H1 (cell line): ENCODE results near the gene GDPD5. TPM values are rescaled to one million over a fixed set of nuclear protein-coding genes. Genes with fewer than 3 reads are reported as not detected.

Experiments
- CHD7 ChIP-seq: fragments of 300-600 bp; sonication (generic); IDR thresholded peaks from 2 replicates; pipeline ENCODE4 v1.7.1; 2012; ENCODE audit warnings: low read length, moderate library complexity, mild to moderate bottlenecking, inconsistent platforms; ENCODE audit not compliant: insufficient replicate concordance
- KDM4A ChIP-seq: IDR thresholded peaks from one replicate; pipeline ENCODE4 v1.7.1; 2012; ENCODE audit warnings: low read depth, mild to moderate bottlenecking, moderate library complexity, low read length, inconsistent platforms; ENCODE audit not compliant: severe bottlenecking
- MAX ChIP-seq: IDR thresholded peaks from 2 replicates; pipeline ENCODE4 v1.6.1; 2012; ENCODE audit warnings: inconsistent platforms
- POLR2A ChIP-seq, 2 experiments: IDR thresholded peaks; 1 replicate in 1 of 2; 2 replicates in 1 of 2; pipeline ENCODE4 v1.6.1; 2011; ENCODE audit warnings: low read depth in 2 of 2, low read length in 2 of 2, mild to moderate bottlenecking in 2 of 2; ENCODE audit errors: control extremely low read depth in 1 of 2
- RXRA ChIP-seq: IDR thresholded peaks from 2 replicates; pipeline ENCODE4 v1.6.1; 2011; ENCODE audit warnings: low read depth, mild to moderate bottlenecking, low read length, moderate library complexity; ENCODE audit not compliant: insufficient read depth
- SIN3A ChIP-seq, 2 experiments: IDR thresholded peaks in 1 of 2; conservative IDR thresholded peaks in 1 of 2; 2 replicates each; pipeline ENCODE4 v1.6.1; 2011 to 2012; ENCODE audit warnings: low read length in 2 of 2, improper control_type of control experiment in 1 of 2, low read depth in 1 of 2, mild to moderate bottlenecking in 1 of 2
- YY1 ChIP-seq: IDR thresholded peaks from 2 replicates; pipeline ENCODE4 v1.6.1; 2011; ENCODE audit warnings: low read depth, mild to moderate bottlenecking, low read length
- polyA plus RNA-seq, 7 experiments: library from polyadenylated mRNA; depleted of rRNA in 3 of 7; stranded (reverse) in 5 of 7; unstranded in 2 of 7; fragments of >200 nt in 5 of 7; fragments of 200-250 nt in 2 of 7; gene quantifications; 1 replicate in 5 of 7; 2 replicates in 1 of 7; 4 replicates in 1 of 7; pipeline versions ENCODE4 v1.2.1 to v1.2.3, GENCODE V29; 2011 to 2013; ENCODE audit warnings: missing spikeins in 2 of 7, mixed read lengths in 2 of 7
- total RNA-seq: library from RNA; stranded (reverse); fragmentation: NEBNext Ultra II Directional; extraction: Animal tissue kit (Norgen Biotek cat#: 25700); gene quantifications from 2 replicates; pipeline ENCODE4 v1.2.1, GENCODE V29; 2021

Gene GDPD5
- total and polyA plus RNA-seq, 2 of the 8 experiments (the other 6 are each of a cell fraction or from before 2014, with no cell fraction given): 7.8 to 8.6 TPM

GRCh38 chr11:75425422-75425821 is 100.3 kb downstream of the GDPD5 start (continued):
- no peak for TF ChIP-seq CHD7
- no peak for TF ChIP-seq POLR2A (IDR thresholded peaks at IDR 0.05; ENCODE audit: control extremely low read depth in 1 of 2, low read depth in 2 of 2, low read length in 2 of 2)
- TF ChIP-seq MAX: 0 out of 2 replicates have a peak, but pooled peaks have one; percentile 39
- TF ChIP-seq RXRA: no peak
- 0 out of 2 replicates have a peak, but pooled peaks have one; percentile 30 for TF ChIP-seq YY1
- TF ChIP-seq SIN3A (conservative IDR thresholded peaks at IDR 0.05 in 1 of 2, IDR thresholded peaks at IDR 0.05 in 1 of 2; ENCODE audit: low read depth in 1 of 2, low read length in 2 of 2): 0 out of 4 replicates have a peak, but pooled peaks of 1 of the 2 experiments have one; percentile 36
- peak; percentile 59 for TF ChIP-seq KDM4A
